ENCODE data around the gene ZNF418.

The ZNF418 gene

DNA sequence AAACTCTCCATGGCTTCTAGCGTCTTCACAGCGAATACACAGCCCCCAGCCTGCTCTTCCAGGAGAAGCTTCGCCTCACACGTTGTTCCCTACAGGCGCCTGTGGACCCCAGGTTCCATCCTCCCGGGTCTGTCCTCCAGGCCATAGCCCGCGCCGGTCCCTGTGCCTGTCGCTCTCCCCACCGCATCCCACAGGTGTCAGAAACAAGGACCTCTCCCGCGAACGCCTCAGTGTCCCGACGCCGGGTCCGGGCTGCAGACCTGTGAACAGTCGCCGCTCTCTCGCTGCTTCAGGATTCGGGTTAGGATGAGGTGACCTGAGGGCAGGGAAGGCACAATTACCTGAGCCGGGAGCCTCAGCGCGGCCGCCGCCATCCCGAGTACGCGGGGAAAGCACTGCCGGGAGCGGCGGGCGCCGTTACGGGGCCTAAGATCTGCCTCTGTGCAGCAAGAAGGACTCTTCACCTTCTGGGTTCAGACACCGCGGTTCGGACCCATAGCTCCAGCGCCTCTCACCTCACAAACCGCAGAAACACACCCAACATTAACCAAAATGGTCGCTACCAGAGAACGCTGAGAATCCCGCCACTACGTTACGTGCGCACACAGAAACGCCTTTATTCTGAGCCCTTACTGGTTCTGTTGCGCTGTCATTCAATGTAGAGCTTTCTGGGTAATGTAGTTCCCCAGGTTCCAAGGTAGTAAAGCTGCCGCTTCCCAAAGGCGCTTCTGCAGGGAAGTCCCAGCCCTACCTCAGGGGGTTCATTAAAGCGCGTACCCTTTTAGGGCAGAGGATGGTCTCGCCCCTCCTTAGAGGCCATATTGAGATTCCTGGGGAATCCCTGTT lies at the start of gene ZNF418:
Gene ZNF418, minus strand, starts transcription at position 583 of the 846 bp plus-strand sequence. CDS start 1,580 bp downstream, outside the sequence.
- DNase-seq (ENCODE audit: low read depth, low spot score): peak; percentile 53
- peak within 1 kb of the TSS; percentile 24 for H3K27ac ChIP-seq

DNA sequence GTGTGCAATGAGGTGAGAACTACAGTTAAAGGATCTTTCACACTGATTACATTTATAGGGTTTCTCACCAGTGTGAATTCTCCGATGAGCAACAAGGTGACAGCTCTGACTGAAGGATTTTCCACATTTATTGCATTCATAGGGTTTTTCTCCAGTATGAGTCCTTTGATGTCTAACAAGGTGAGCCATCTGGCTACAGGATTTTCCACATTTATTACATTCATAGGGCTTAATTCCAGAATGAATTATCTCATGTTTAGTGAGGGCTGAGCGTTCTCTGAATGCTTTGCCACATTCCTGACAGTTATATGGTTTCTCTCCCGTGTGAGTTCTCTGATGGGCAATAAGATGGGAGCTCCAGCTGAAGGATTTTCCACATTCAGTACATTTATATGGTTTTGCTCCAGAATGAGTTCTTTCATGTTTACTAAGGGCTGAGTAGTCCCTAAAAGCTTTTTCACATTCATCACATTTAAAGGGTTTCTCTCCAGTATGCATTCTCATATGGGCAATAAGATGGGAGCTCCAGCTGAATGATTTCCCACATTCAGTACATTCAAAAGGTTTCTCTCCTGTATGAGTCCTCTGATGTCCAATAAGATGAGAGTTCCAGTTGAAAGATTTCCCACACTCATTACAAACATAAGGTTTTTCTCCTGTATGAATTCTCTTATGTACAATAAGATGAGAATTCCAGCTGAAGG lies 43.5 kb upstream of the ZNF418 start:
- H3K27ac ChIP-seq: no peak overlapping the region
- no peak for DNase-seq (ENCODE audit: low read depth, low spot score)

- no peak for DNase-seq (ENCODE audit: low read depth, low spot score)
- H3K27ac ChIP-seq: no peak within 1 kb of the TSS
These were observed 39.2 kb upstream of the ZNF418 start, which contains the start of gene C19orf18 for GRCh38 chr19:57974434-57974833. TSS of gene C19orf18 (minus strand) at chr19:57974534. CDS start at chr19:57974432, 102 bp downstream.

GRCh38 chr19:57964761-57965160 lies 29.6 kb upstream of the ZNF418 start:
- DNase-seq (ENCODE audit: low read depth, low spot score): no peak

DNA sequence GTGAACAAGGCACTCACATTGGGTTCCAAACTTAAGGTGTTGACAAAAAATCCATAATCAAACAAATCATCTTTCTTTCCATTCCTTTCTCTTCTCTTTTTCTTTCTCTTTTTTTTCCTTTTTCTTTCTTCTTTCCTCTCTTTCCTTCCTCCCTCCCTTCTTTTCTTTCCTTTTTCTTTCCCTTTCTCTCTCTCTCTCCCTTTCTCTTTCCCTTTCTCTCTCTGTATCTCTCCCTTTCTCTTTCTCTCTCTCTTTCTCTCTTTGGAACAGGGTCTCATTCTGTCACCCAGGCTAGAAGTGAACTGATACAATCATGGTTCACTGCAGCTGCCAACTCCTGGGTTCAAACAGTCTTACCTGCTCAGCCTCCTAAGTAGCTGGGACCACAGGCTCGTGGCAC lies 26.6 kb upstream of the ZNF418 start:
- H3K27ac ChIP-seq: no peak overlapping the region
- DNase-seq (ENCODE audit: low read depth, low spot score): no peak

More at GRCh38 chr19:57964761-57965160, 29.6 kb upstream of the ZNF418 start:
- H3K27ac ChIP-seq: no peak overlapping the region

DNA sequence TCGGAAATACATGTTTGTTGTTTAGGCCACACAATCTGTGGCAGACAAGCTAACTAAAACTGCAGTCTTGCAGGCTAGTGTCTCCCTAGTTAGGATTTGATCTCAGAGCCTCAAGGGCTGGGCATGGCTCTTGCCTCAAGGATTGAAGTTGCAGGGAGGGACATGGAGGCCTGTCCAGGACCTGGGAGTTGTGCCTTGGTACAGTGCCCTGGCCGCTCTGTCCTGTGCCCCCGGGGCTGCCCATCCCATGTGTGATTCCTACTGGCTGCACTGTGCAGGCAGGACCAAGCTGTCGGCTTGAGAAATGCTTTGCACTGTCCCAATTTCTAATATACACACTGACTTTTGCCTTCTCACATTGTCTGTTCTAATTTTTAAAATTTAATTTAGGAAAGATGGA lies 19.8 kb upstream of the ZNF418 start:
- no peak overlapping the region for H3K27ac ChIP-seq
- no peak for DNase-seq (ENCODE audit: low read depth, low spot score)

DNA sequence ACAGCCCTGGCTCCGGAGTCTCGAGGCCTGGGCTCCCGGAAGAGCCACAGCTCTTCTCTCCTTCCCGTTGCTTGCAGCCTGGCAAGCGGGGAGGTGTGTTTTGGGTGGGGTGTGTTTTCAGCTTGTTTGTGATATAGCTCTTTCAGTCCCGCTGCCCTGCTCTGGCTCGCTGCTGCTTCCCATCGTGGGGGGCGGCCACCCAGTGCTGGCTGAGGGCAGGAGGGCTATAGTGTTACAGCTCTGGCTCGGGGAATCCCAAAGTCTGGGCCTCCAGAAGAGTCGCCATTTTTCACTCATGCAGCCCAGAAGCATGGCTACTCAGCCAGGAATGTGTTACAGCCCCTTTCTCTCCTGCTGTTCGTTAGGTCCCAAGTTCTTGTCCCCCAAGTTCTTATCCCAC lies 14.5 kb upstream of the ZNF418 start:
- no peak for DNase-seq (ENCODE audit: low read depth, low spot score)
- no peak overlapping the region for H3K27ac ChIP-seq

GRCh38 chr19:57949296-57949695 lies 14.1 kb upstream of the ZNF418 start:
- no peak for DNase-seq (ENCODE audit: low read depth, low spot score)
- no peak overlapping the region for H3K27ac ChIP-seq

- peak within 1 kb of the TSS; percentile 57 for H3K27ac ChIP-seq
- DNase-seq (ENCODE audit: low read depth, low spot score): peak; percentile 64
These were observed 12.4 kb upstream of the ZNF418 start, which contains the start of gene ZNF256 for GRCh38 chr19:57947419-57948134. TSS of gene ZNF256 (minus strand) at chr19:57947706. CDS start at chr19:57947474, 232 bp downstream.

DNA sequence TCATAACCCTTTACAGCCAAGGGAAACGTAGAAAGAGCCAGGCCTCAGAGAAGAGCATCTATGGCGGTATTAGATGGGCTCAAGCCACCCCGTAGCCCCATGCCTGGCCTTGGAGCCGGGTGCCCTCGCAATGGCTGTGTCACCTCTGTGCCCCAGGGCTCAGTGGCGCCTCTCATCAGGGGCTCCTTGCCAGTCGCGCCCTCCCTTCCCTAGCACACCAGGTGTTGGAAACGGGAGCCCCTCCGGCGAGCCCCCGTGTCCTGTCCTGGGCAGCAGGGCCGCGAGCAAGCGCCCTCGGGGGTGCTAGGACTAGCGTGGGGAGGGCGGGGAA lies 11.9 kb upstream of the ZNF418 start:
- H3K27ac ChIP-seq: peak overlapping the region; percentile 57
- no peak for DNase-seq (ENCODE audit: low read depth, low spot score)

- DNase-seq (ENCODE audit: low read depth, low spot score): no peak
These were observed 11.1 kb upstream of the ZNF418 start for GRCh38 chr19:57946316-57946715.

DNA sequence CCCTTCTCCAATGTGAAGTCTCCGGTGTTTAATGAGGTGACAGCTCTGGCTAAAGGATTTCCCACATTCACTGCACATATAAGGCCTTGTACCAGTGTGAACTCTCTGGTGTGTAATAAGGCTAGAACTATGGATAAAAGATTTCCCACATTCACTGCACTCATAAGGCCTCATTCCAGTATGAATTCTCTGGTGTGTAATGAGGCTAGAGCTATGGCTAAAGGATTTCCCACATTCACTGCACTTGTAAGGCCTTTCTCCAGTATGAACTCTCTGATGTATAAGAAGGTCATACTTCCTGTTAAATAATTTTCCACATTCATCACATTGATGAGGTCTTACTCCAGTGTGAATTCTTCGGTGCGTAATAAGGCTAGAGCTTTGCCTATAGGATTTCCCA lies 6.4 kb upstream of the ZNF418 start:
- no peak overlapping the region for H3K27ac ChIP-seq

More at GRCh38 chr19:57946316-57946715, 11.1 kb upstream of the ZNF418 start:
- H3K27ac ChIP-seq: no peak overlapping the region

DNA sequence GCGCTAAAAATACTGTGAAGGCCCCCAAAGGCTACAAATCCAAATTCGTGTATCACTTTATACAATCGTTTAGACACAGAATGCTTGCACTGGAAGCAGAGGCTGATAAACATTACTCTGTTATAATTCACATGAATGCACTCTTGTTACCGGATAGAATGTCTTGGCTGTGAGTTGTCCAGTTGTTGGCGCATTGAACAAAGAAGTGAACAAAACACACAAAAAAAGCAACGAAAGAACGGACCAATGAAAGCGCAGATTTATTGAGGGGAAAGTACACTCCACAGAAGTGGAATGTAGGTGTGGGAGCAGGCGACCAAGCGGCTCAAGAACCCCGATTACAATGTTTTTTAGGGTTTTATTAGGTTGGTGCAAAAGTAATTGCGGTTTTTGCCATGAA lies 529 bp upstream of the ZNF418 start:
- no peak for DNase-seq (ENCODE audit: low read depth, low spot score)
- no peak overlapping the region for H3K27ac ChIP-seq

More for the DNA sequence above, 6.4 kb upstream of the ZNF418 start:
- no peak for DNase-seq (ENCODE audit: low read depth, low spot score)

DNA sequence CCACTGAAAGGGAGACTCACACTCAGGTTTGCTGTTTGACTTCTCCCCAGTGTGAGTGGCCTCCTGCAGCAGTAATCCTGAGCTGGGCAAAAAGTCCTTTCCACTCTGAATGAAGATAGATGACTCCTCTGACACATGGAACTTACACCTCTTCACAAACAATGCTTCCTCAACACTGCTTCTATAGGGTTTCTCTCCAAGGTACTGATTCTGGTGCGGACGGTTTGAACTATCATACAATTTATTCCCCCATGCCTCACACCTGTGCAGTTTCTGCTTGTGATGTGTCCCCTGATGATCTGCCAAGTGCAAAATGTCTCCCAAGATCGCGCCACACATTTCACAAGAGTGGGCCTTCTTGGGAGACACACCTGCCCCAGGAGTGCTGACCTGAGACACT lies 7.6 kb downstream of the ZNF418 start:
- no peak for DNase-seq (ENCODE audit: low read depth, low spot score)
- no peak overlapping the region for H3K27ac ChIP-seq

DNA sequence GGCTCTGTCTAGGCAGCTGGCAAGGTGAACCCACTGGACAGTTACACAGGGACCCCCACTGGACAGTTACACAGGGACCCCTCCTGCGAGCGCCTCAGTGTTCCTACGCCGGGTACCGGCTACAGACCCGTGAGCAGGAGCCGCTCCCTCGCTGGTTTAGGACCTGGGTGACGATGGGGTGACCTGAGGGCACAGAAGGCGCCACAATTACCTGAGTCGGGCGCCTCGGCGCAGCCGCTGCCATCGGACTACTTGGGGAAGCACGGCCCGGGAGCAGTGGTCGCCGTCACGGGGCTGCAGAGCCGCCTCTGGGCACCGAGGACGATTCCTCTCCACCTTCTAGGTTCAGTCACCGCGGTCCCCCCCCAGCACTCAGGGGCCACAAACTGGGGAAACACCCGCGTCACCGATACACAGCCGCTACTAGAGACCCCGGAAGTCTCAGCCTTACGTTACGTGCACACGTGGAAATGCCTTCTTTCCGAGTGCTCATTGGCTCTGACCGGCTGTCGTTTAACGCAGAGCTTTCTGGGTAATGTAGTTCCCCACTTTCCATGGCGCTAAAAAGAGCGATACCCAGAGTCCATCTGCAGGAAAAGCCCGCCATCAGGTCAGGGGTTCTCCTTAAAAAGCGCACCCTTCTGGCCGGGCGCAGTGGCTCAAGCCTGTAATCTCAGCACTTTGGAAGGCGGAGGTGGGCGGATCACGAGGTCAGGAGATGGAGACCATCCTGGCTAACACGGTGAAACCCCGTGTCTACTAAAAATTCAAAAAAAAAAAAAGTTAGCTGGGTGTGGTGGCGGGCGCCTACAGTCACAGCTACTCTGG lies 18.8 kb downstream of the ZNF418 start, which contains the start of gene ZNF417:
Gene ZNF417, minus strand, starts transcription at position 425 of the 828 bp plus-strand sequence. Its CDS starts 181 bp downstream, at position 244.
- peak within 1 kb of the TSS; percentile 41 for H3K27ac ChIP-seq
- peak; percentile 64 for DNase-seq (ENCODE audit: low read depth, low spot score)

- DNase-seq (ENCODE audit: low read depth, low spot score): no peak
- H3K27ac ChIP-seq: no peak overlapping the region
These were observed 20.7 kb downstream of the ZNF418 start for GRCh38 chr19:57914531-57914930.

- no peak for DNase-seq (ENCODE audit: low read depth, low spot score)
- no peak overlapping the region for H3K27ac ChIP-seq
These were observed 27.8 kb downstream of the ZNF418 start for GRCh38 chr19:57907394-57907793.

- no peak overlapping the region for H3K27ac ChIP-seq
- no peak for DNase-seq (ENCODE audit: low read depth, low spot score)
These were observed 29.9 kb downstream of the ZNF418 start for GRCh38 chr19:57905258-57905657.

GRCh38 chr19:57903618-57904184 lies 31.5 kb downstream of the ZNF418 start:
- no peak for DNase-seq (ENCODE audit: low read depth, low spot score)
- H3K27ac ChIP-seq: no peak overlapping the region

All from epithelial cell of prostate (primary cell).